K562 (cell line): Measurements from ENCODE around the gene NKAIN4.

Experiments used
- SMC3 ChIP-seq: conservative IDR thresholded peaks from 2 replicates; pipeline ENCODE4 v1.6.1; 2011; ENCODE audit warnings: low read depth, low read length, improper control_type of control experiment; ENCODE audit not compliant: insufficient read depth
- ZKSCAN8 ChIP-seq: fragments of 200-800 bp; sonication (Bioruptor generic); IDR thresholded peaks from 2 replicates; pipeline ENCODE4 v1.6.1; 2016; ENCODE audit warnings: missing genetic modification characterization, missing compliant biosample characterization
- TF ChIP-seq, protein P1 (sequence below), 3 experiments: IDR thresholded peaks in 2 of 3; conservative IDR thresholded peaks in 1 of 3; 2 replicates each; pipeline ENCODE4 v1.5.1; 2011 to 2012; ENCODE audit warnings: low read length in 3 of 3, mild to moderate bottlenecking in 3 of 3, control low read depth in 2 of 3, improper control_type of control experiment in 1 of 3, inconsistent platforms in 1 of 3, low read depth in 1 of 3, mixed read lengths in 1 of 3, moderate library complexity in 1 of 3; ENCODE audit not compliant: insufficient read depth in 2 of 3
- TF ChIP-seq, protein P2 (sequence below): IDR thresholded peaks from 2 replicates; pipeline ENCODE4 v1.6.1; 2011; ENCODE audit warnings: borderline replicate concordance, low read depth, mild to moderate bottlenecking, moderate library complexity, low read length; ENCODE audit not compliant: insufficient read depth, poor library complexity, severe bottlenecking

DNA sequence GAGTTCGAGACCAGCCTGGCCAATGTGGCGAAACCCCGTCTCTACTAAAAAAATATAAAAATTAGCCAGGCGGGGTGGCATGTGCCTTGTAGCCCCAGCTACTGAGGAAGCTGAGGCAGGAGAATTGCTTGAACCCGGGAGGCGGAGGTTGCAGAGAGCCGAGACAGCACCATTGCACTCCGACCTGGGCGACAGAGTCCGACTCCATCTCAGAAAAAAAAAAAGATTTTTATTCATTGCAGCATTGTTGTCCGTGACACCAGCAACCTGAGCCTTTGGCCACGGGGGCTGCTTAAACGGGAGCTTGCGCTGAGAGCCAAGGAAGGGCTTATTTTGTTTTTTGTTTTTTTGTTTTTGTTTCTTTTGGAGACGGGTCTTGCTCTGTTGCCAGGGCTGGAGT, 25.7 kb upstream of the NKAIN4 start:
- TF ChIP-seq, protein P1, sequence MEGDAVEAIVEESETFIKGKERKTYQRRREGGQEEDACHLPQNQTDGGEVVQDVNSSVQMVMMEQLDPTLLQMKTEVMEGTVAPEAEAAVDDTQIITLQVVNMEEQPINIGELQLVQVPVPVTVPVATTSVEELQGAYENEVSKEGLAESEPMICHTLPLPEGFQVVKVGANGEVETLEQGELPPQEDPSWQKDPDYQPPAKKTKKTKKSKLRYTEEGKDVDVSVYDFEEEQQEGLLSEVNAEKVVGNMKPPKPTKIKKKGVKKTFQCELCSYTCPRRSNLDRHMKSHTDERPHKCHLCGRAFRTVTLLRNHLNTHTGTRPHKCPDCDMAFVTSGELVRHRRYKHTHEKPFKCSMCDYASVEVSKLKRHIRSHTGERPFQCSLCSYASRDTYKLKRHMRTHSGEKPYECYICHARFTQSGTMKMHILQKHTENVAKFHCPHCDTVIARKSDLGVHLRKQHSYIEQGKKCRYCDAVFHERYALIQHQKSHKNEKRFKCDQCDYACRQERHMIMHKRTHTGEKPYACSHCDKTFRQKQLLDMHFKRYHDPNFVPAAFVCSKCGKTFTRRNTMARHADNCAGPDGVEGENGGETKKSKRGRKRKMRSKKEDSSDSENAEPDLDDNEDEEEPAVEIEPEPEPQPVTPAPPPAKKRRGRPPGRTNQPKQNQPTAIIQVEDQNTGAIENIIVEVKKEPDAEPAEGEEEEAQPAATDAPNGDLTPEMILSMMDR (IDR thresholded peaks at IDR 0.05 in 2 of 3, conservative IDR thresholded peaks at IDR 0.05 in 1 of 3; ENCODE audit: insufficient read depth in 2 of 3, low read depth in 1 of 3, low read length in 3 of 3): no peak
- TF ChIP-seq SMC3 (no peak), ZKSCAN8 (CRISPR knock-in tag) (no peak)
- TF ChIP-seq, protein P2, sequence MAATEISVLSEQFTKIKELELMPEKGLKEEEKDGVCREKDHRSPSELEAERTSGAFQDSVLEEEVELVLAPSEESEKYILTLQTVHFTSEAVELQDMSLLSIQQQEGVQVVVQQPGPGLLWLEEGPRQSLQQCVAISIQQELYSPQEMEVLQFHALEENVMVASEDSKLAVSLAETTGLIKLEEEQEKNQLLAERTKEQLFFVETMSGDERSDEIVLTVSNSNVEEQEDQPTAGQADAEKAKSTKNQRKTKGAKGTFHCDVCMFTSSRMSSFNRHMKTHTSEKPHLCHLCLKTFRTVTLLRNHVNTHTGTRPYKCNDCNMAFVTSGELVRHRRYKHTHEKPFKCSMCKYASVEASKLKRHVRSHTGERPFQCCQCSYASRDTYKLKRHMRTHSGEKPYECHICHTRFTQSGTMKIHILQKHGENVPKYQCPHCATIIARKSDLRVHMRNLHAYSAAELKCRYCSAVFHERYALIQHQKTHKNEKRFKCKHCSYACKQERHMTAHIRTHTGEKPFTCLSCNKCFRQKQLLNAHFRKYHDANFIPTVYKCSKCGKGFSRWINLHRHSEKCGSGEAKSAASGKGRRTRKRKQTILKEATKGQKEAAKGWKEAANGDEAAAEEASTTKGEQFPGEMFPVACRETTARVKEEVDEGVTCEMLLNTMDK: no peak
